ENCODE results near the gene ZMYND10. TPM values are rescaled to one million over a fixed set of nuclear protein-coding genes. Genes with fewer than 3 reads are reported as not detected.

The ZMYND10 gene
- polyA plus RNA-seq, 1 donor (not counting 4 experiments of a cell fraction or from before 2014, with no cell fraction given) = 0.21 TPM

DNA sequence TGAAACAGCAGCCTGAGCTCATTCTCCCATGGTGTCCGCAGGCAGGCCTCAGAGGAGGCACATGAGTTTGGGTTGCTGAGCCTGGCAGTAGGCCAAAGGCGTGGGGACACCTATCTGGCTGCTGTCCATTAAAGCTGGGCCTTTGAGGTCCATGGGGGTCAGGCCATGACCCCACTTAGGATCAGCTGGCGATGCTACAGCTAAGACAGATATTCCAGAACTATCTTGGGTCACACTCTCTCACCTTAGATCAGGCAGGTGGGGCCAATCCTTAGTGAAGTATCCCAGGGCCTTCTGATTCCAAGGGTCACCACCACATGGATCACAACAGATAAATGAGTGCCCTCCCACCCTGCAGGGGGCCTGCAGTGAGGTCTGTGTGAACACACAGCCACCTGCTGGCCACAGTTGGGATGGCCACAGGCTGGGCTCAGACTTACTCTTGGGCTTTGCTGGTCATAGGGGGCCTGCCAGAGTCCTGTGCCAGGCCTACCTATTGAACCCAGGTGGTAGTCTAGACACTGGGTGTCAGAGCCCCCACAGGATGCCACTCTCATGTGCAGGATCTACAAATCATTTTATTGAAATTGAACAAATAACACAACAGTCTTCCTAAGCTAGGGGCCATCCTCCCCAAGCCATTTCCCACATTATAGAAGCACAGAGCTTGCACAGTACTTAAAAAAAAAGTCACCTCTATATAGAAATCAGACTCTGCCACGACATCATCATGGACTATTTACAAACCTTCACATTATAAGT lies 21.0 kb downstream of the ZMYND10 start:
- Histone ChIP-seq H3K4me2 (ENCODE audit: control insufficient read depth, extremely low read depth, insufficient read depth, low read depth, low read length) (no peak overlapping the region), H3K4me3 (ENCODE audit: control insufficient read depth in 2 of 3, extremely low read depth in 1 of 3, insufficient read depth in 2 of 3, low read depth in 1 of 3, low read length in 3 of 3) (no peak overlapping the region)
- no peak for DNase-seq (ENCODE audit: low read depth, low spot score)

DNA sequence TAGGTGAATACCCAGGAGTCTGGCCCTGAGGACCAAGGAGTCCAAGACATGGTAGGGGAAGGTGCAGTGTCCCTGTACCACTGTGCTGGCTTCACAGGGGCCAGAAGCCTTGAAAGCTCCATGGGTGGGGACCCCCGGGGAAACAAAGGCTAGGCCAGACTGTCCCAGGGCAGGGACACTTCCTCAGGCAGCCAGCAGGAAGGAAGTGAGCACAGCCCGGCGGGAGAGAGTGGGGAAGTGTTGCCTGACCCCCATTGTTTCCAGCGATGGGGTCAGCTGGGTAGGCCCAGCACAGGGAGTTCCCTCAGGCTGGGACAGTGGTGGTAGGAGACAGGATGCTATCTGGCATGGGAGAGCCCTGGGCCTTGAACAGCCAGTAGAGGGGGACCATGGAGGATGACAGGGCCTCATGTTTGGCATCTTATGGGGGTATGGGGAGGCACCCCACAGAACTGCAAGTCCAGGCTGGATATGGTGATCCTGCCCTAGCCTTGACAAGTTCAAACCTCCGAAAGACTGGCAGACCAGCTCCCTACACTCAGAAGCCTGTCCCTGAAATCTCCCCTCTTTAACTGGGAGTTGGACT lies 21.8 kb downstream of the ZMYND10 start:
- dilution Hi-C loops (cut with MboI; ENCODE audit: extremely low pct_ligation_motif_present, low sequenced_read_pairs) = no loop called here
- FAIRE-seq = no peak

More for the DNA sequence above, 21.0 kb downstream of the ZMYND10 start:
- Histone ChIP-seq H3K9ac (ENCODE audit: control insufficient read depth, extremely low read depth, insufficient read depth, low read length) (no peak overlapping the region), H3K27me3 (ENCODE audit: control insufficient read depth, extremely low read depth, insufficient read depth, low read length) (no peaks in the 10 kb centered on the region), H2AFZ (ENCODE audit: control insufficient read depth, low read length) (no peak overlapping the region), H3K36me3 (ENCODE audit: control insufficient read depth in 2 of 2, extremely low read depth in 1 of 2, insufficient read depth in 2 of 2, low read length in 2 of 2) (peaks cover 14 to 17% of the 10 kb centered on the region in 2 experiments), H3K27ac (ENCODE audit: control insufficient read depth, insufficient read depth, low read length) (no peak overlapping the region), H3K9me3 (ENCODE audit: control insufficient read depth, low read depth, low read length) (no peaks in the 10 kb centered on the region), H3K9me1 (ENCODE audit: control insufficient read depth, extremely low read depth, insufficient read depth, low read length) (no peaks in the 10 kb centered on the region), H3K4me1 (ENCODE audit: control insufficient read depth, extremely low read depth, insufficient read depth, low read length) (peaks cover 26% of the 10 kb centered on the region), H4K20me1 (ENCODE audit: control insufficient read depth, extremely low read depth, insufficient read depth, low read length) (no peaks in the 10 kb centered on the region), H3K79me2 (ENCODE audit: control insufficient read depth, insufficient read depth, low read length) (peaks cover 35% of the 10 kb centered on the region)
- dilution Hi-C loops (cut with MboI; ENCODE audit: extremely low pct_ligation_motif_present, low sequenced_read_pairs) = no loop called here
- no peak for TF ChIP-seq EZH2 (IDR thresholded peaks at IDR 0.05; ENCODE audit: low read length)
- TF ChIP-seq, protein P1, sequence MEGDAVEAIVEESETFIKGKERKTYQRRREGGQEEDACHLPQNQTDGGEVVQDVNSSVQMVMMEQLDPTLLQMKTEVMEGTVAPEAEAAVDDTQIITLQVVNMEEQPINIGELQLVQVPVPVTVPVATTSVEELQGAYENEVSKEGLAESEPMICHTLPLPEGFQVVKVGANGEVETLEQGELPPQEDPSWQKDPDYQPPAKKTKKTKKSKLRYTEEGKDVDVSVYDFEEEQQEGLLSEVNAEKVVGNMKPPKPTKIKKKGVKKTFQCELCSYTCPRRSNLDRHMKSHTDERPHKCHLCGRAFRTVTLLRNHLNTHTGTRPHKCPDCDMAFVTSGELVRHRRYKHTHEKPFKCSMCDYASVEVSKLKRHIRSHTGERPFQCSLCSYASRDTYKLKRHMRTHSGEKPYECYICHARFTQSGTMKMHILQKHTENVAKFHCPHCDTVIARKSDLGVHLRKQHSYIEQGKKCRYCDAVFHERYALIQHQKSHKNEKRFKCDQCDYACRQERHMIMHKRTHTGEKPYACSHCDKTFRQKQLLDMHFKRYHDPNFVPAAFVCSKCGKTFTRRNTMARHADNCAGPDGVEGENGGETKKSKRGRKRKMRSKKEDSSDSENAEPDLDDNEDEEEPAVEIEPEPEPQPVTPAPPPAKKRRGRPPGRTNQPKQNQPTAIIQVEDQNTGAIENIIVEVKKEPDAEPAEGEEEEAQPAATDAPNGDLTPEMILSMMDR (optimal IDR thresholded peaks at IDR 0.05 in 1 of 3, IDR thresholded peaks at IDR 0.05 in 1 of 3, conservative IDR thresholded peaks at IDR 0.05 in 1 of 3; ENCODE audit: extremely low read depth in 1 of 3, insufficient read depth in 2 of 3, low read length in 3 of 3) = peak in 2 of 3 experiments; percentile 88 to 89
- peak; percentile 75 for FAIRE-seq

More for the DNA sequence above, 21.8 kb downstream of the ZMYND10 start:
- H3K27me3 ChIP-seq (ENCODE audit: control insufficient read depth, extremely low read depth, insufficient read depth, low read length) = no peaks in the 10 kb centered on the region
- DNase-seq (ENCODE audit: low read depth, low spot score) = no peak
- H2AFZ ChIP-seq (ENCODE audit: control insufficient read depth, low read length) = no peak overlapping the region
- no peak for TF ChIP-seq EZH2 (IDR thresholded peaks at IDR 0.05; ENCODE audit: low read length)
- TF ChIP-seq, protein P1 (optimal IDR thresholded peaks at IDR 0.05 in 1 of 3, IDR thresholded peaks at IDR 0.05 in 1 of 3, conservative IDR thresholded peaks at IDR 0.05 in 1 of 3; ENCODE audit: extremely low read depth in 1 of 3, insufficient read depth in 2 of 3, low read length in 3 of 3) = no peak
- peaks cover 42% of the 10 kb centered on the region for H3K79me2 ChIP-seq (ENCODE audit: control insufficient read depth, insufficient read depth, low read length)
- peaks cover 30% of the 10 kb centered on the region for H3K4me1 ChIP-seq (ENCODE audit: control insufficient read depth, extremely low read depth, insufficient read depth, low read length)
- no peak overlapping the region for H3K27ac ChIP-seq (ENCODE audit: control insufficient read depth, insufficient read depth, low read length)
- no peaks in the 10 kb centered on the region for H4K20me1 ChIP-seq (ENCODE audit: control insufficient read depth, extremely low read depth, insufficient read depth, low read length)
- H3K36me3 ChIP-seq (ENCODE audit: control insufficient read depth in 2 of 2, extremely low read depth in 1 of 2, insufficient read depth in 2 of 2, low read length in 2 of 2) = peaks cover 17 to 21% of the 10 kb centered on the region in 2 experiments
- no peak overlapping the region for H3K4me2 ChIP-seq (ENCODE audit: control insufficient read depth, extremely low read depth, insufficient read depth, low read depth, low read length)
- no peak overlapping the region for H3K4me3 ChIP-seq (ENCODE audit: control insufficient read depth in 2 of 3, extremely low read depth in 1 of 3, insufficient read depth in 2 of 3, low read depth in 1 of 3, low read length in 3 of 3)
- H3K9ac ChIP-seq (ENCODE audit: control insufficient read depth, extremely low read depth, insufficient read depth, low read length) = no peak overlapping the region
- peaks cover 2% of the 10 kb centered on the region for H3K9me1 ChIP-seq (ENCODE audit: control insufficient read depth, extremely low read depth, insufficient read depth, low read length)
- H3K9me3 ChIP-seq (ENCODE audit: control insufficient read depth, low read depth, low read length) = no peaks in the 10 kb centered on the region
